ENCODE data around the gene CFAP206. TPM values are rescaled to one million over a fixed set of nuclear protein-coding genes. Genes with fewer than 3 reads are reported as not detected.
"Not testable (repeated sequence)": the region's sequence is repeated elsewhere in the genome, so short reads cannot be mapped to it uniquely, and the experiment has no call there.

CFAP206 gene
- total RNA-seq, 1 experiment from 2014 or later, result 0.40 TPM

GRCh38 chr6:87420360-87420759 lies 12.6 kb downstream of the CFAP206 start:
- DNase-seq (ENCODE audit: extremely low read depth, low read depth), result no peak

GRCh38 chr6:87421576-87421975 lies 13.8 kb downstream of the CFAP206 start:
- no peak for DNase-seq (ENCODE audit: extremely low read depth, low read depth)

DNA sequence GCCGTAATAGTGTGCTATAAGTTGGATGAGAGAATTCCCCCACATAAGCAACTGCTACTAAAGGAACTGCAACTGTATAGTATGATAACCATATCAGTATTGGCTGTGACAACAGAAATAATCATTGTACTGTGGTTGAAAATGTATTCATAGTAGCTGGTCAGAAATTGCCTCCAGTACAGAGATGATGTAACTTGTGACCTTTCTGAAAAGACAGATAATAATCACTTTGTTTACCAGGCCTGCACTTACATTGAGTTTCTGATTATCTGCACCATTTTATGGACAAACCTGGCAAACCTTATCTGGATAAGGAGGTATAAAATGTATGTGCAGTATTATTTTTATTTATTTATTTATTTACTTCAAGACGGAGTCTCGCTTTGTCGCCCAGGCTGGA lies 19.0 kb downstream of the CFAP206 start:
- no peak for DNase-seq (ENCODE audit: extremely low read depth, low read depth)

DNA sequence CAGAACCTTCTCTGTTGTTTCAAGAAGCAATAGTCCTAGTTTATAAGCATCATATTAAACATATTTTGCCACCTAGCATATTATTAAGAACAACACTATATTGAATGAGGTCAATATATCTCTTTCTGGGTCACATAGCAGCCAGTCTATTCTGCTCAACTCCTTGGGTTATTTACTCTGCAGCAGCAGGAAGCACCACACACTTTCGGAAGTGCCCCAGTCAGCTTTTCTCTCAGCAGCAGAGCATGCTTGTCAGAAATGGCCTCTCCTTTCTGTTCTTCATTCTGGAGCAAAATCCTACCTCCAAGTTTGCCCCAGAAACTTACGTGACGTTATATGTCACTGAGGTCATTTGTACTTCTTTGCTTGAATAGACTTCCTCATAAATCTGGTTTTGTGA lies 22.7 kb downstream of the CFAP206 start:
- DNase-seq (ENCODE audit: extremely low read depth, low read depth), result no peak

DNA sequence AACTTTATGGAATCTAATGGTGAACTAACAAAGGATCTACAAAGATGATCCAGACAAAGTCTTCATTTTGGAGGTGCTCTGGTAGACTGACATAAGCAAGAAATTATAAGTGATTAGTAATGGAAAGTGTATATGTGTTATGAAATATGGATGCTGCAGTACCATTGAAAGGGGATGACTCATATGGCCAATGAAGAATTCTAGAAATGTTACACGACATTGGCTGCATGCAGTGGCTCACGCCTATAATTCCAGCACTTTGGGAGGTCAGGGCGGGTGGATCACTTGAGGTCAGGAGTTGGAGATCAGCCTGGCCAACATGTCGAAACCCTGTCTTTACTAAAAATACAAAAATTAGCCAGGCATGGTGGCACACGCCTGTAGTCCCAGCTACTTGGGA lies 23.5 kb downstream of the CFAP206 start:
- no peak for DNase-seq (ENCODE audit: extremely low read depth, low read depth)

GRCh38 chr6:87436435-87436834 lies 28.7 kb downstream of the CFAP206 start:
- DNase-seq (ENCODE audit: extremely low read depth, low read depth), result peak; percentile 54

GRCh38 chr6:87441711-87442110 lies 33.9 kb downstream of the CFAP206 start:
- DNase-seq (ENCODE audit: extremely low read depth, low read depth), result no peak

DNA sequence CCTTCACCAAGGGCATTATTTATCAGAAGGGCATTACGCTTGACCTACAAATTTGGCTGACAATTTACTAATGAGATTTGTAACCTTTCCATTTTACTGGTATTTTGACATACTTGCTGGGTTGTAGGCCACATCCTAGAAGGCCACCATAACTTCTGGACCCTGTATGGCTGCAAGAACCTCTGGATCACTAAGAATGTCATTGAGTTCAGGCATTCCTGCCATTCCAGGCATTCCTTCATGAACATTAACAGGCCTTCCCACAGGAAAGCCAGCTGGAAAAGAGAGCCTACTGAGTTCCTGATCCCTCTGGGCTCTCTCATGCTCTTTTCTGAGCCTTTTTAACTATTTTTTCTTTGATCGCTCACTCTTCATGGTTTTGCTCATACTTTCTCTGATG lies 36.6 kb downstream of the CFAP206 start:
- DNase-seq (ENCODE audit: extremely low read depth, low read depth), result no peak

- no peak for DNase-seq (ENCODE audit: extremely low read depth, low read depth)
These were observed 57.3 kb downstream of the CFAP206 start for GRCh38 chr6:87465051-87465450.

DNA sequence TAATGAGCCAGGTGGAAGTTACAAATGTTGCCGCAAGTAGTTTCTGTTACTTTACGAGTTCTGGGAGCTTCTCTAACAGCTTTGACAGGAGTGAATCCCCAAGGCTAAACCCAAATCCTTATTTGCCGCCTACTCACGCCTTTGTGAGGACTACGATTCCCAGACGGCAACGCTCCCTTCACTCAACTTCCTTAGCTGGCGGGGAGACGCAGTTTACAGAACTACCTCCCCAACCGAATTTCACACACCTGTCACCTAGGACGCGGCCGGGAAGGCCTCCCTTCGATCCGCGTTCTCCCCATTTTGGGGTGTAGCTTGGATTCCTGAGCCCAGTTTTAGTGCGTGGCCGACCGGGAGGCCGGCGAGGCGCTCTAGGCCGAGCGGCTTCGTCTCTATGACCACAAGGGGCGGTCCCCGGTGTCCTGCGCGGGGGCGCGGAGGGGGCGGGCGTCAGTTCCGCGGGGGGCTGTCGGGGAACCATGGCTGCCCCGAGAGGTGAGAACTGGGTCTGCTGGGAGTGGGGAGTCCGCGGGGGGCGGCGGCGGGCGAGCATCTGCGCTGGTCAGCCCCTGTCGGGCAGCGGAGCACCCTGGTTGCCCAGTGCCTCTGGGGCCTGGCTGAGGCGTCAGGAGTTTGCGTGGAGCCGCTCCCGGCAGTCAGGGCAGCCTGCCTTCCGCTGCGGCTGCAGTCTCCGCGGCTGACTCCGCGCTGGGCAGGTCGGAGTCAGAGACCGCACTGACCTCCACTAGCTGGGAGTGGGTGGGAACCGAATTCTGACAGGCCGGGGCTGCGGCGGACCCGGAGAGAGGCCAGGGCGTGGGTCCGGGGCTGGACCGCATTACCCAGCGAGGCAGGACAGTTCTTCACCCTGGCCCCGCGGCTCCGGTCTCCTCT lies 65.0 kb downstream of the CFAP206 start, which contains the start of gene SLC35A1:
TSS of gene SLC35A1 (plus strand) at position 450 of the 894 bp plus-strand sequence. CDS start at position 480, 30 bp downstream.
- peak; percentile 59 for DNase-seq (ENCODE audit: extremely low read depth, low read depth)

- DNase-seq (ENCODE audit: extremely low read depth, low read depth), result peak; percentile 4
These were observed 65.7 kb downstream of the CFAP206 start for GRCh38 chr6:87473419-87473903.

DNA sequence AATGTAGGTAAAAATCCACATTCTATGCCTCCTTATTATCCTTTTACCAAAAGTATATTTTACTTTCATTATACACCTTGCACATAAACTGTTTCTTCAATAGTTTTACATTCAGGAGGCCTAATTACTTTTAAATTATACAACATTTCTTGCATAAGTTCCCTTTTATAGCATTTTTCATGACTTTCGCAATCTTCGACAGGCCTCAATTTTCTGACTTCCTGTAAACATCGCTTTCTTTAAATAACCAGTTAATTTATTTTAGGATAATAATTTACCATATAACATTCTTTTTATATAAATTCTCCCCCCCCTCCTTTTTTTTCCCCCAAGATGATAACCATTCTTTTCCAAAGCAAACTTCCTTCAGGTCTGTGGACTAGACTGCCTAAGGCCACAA lies 74.2 kb downstream of the CFAP206 start:
- no peak for DNase-seq (ENCODE audit: extremely low read depth, low read depth)

DNA sequence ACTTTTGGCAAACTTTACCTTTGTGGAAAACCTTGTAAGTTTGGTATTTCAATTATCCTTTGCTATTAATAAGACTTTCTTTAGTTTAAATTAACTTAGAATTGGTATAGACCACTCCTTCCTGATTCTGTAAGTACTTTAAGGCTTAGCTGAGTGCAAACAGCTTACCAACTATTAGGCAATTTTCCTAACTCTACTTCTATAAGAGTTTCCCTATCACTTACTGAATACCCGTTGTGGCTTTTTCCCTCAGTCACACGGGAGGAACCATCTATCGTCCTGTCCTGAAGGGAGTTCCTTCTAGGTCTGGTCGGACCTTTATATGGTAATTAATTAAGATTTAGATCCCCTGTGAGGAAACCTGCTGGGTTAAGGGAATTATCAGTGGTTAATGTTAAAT lies 74.6 kb downstream of the CFAP206 start:
- no peak for DNase-seq (ENCODE audit: extremely low read depth, low read depth)

DNA sequence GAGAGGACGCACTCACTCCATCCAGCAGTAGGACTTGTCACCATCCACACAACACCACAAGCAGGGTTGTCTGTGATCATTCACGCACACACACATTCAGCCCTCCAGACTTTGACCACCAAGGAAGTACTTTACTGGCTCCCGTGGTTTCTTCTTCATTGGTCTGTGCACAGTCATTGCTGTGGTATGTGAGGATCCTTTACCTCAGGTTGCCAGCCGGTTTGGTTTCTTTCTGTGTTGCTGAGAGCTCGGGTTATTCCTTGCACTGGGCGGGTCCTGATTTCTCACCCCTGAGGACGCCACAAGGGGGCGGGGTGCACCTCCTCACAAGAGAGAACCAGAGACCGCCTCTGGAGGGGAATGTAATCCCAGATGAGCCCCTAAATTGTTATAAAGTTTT lies 76.2 kb downstream of the CFAP206 start:
- DNase-seq (ENCODE audit: extremely low read depth, low read depth), result no peak

DNA sequence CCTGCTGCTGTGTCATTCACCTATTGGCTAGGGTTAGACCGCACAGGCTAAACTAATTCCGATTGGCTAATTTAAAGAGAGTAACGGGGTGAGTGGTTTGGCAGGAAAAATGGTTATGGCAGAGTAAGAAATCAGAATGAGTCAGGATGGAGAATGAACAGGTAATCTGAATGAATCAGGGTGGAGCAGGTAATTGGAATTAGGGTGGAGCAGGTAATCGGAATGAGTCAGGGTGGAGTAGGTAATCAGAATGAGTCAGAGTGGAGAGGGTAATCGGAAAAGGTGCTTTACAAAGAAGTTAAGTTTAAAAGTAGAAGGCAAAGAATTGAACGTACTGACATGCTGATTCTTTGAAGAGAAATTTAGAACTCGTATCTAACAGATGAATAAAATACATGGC lies 76.7 kb downstream of the CFAP206 start:
- DNase-seq (ENCODE audit: extremely low read depth, low read depth), result no peak

- no peak for DNase-seq (ENCODE audit: extremely low read depth, low read depth)
These were observed 79.8 kb downstream of the CFAP206 start for GRCh38 chr6:87487555-87487954.

- not testable (repeated sequence) for DNase-seq (ENCODE audit: extremely low read depth, low read depth)
These were observed 81.6 kb downstream of the CFAP206 start for GRCh38 chr6:87489326-87489725.

DNA sequence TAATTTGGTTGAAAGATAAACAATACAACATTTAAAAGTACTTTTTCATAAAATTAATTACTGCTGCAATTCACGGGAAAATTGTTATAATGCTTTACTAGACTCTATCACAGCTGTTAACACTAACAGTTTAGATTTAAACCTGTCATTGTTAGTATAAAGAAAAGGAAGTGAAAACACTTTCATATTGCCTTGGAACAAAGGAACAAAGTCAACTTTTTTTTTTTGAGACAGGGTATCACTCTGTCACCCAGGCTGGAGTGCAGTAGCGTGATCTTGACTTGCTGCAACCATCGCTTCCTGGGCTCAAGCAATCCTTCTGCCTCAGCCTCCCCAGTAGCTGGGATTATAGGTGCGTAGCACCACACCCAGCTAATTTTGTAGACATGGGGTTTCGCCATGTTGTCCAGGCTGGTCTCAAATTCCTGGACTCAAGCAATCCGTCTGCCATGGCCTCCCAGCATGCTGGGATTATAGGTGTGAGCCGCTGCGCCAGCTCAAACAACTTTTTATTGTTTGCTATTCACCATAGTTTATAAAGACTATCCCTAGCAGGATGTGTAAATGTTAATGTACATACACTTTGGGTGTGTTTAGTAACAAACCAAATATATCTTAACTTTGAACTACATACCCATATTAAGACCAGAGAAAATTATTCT lies 87.1 kb downstream of the CFAP206 start:
- DNase-seq (ENCODE audit: extremely low read depth, low read depth), result no peak

DNA sequence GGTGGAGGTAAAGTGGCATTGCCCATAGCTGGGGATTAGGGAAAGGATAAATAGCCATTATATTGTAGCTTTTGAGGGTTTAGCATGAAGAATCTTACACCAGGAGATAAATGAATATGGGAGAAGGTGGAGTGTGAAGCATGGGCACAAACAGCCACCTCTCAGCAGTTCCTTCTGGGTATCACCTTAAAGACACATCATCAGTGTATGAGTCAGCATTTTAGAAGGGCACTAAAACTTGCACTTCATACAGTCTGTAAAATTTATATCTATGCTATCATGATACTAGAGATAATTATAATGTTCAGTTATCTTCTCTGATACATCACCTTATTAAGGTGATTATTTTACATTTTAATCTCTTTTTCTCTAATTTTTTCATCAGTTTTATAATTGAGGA lies 90.3 kb downstream of the CFAP206 start:
- DNase-seq (ENCODE audit: extremely low read depth, low read depth), result no peak

DNA sequence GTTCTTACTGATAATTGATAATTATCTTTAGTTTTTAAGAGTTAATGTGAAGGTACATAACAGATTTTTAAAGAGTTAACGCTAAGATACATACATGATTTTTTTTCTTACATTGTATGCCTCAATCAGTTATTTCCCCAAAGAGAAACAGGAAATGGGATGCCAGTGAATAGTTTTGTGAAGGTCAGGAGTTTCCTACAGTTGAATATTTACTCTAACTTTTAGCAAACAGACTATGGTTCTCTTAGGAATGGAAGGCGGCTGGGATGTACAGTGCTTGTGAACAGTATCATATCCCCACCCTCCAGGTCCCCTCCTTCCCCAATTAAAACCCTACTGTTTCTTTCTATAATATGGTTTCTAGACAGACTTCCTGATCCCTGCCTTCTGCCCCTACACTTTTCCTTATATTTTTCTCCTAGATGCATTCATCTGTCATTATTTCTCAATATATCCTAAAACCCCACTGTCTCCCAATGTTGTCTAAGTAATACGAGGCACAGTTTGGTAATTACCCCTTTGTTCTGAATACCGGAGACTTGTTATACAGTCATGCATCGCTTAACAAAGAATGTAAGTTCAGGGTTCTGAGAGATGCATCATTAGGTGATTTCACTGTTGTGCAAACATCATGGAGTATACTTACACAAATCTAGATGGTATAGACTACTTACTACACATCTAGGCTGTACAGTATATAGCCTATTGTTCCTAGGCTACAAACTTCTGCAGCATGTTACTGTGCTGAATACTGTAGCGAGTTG lies 94.2 kb downstream of the CFAP206 start:
- no peak for DNase-seq (ENCODE audit: extremely low read depth, low read depth)

- DNase-seq (ENCODE audit: extremely low read depth, low read depth), result no peak
These were observed 96.7 kb downstream of the CFAP206 start for GRCh38 chr6:87504441-87504840.
